Right cardiac atrium (tissue), 5 donors: ENCODE data around the gene PAQR5. TPM values are rescaled to one million over a fixed set of nuclear protein-coding genes. Genes with fewer than 3 reads are reported as not detected.

Source experiments
- ATAC-seq, 2 donors: fragments of 200-7000 bp; cut with Tn5 transposase; one replicate each; pipeline versions ENCODE4 v1.8.0 to v1.9.1; 2020; ENCODE audit warnings: moderate library complexity in 2 of 2, mild to moderate bottlenecking in 1 of 2
- DNase-seq, 3 donors: peaks; one replicate each; pipeline ENCODE4 v3.0.0-alpha.2; 2020
- H3K27ac ChIP-seq: one replicate; pipeline ENCODE4 v1.5.1; 2013; ENCODE audit warnings: mild to moderate bottlenecking, low read length, control low read depth, moderate library complexity
- H3K27me3 ChIP-seq: one replicate; pipeline ENCODE4 v1.6.1; 2013; ENCODE audit not compliant: control insufficient read depth, insufficient read depth
- H3K4me1 ChIP-seq: one replicate; pipeline ENCODE4 v1.6.1; 2013; ENCODE audit warnings: low read length; ENCODE audit not compliant: control insufficient read depth, insufficient read depth
- H3K4me3 ChIP-seq: one replicate; pipeline ENCODE4 v1.5.1; 2013; ENCODE audit warnings: low read length, control low read depth
- H3K9me3 ChIP-seq: one replicate; pipeline ENCODE4 v1.6.1; 2013; ENCODE audit warnings: low read length; ENCODE audit not compliant: control insufficient read depth
- WGBS: extraction: QIAGEN DNeasy Blood & Tissue Kit; methylation state at CpG from one replicate; pipeline ENCODE4 v1.1.7; 2013; 5-methylcytosine and 5-hydroxymethylcytosine counted together
- intact Hi-C, 4 donors: fragments of 100-400 bp; cut with DNase I; formaldehyde crosslinking; loops; one replicate each; pipeline versions ENCODE4 v1.11.0 to v1.14.0; 2022 to 2023
- polyA plus RNA-seq: library from polyadenylated mRNA; stranded (reverse); fragments of 200-250 nt; gene quantifications from one replicate; pipeline ENCODE4 v1.2.3, GENCODE V29; 2013
- total RNA-seq, 4 donors: library from RNA; stranded (reverse); fragmentation: NEBNext Ultra II Directional; extraction: Animal tissue kit (Norgen Biotek cat#: 25700); gene quantifications; one replicate each; pipeline ENCODE4 v1.2.1, GENCODE V29; 2021
- donor health status: healthy with polysubstance abuse.
- donor health status: DM: no; HTN: yes; CAD: no.
- donor health status: DM: no; HTN: no; CAD: no.
- donor health status: DM: no; HTN: yes; CAD: no; lungs with severe emphysema.
- donor health status: DM: yes; HTN: yes; CAD: no.

Gene PAQR5
- total and polyA plus RNA-seq, 5 donors = 0.32 to 3.5 (median 0.42) TPM

DNA sequence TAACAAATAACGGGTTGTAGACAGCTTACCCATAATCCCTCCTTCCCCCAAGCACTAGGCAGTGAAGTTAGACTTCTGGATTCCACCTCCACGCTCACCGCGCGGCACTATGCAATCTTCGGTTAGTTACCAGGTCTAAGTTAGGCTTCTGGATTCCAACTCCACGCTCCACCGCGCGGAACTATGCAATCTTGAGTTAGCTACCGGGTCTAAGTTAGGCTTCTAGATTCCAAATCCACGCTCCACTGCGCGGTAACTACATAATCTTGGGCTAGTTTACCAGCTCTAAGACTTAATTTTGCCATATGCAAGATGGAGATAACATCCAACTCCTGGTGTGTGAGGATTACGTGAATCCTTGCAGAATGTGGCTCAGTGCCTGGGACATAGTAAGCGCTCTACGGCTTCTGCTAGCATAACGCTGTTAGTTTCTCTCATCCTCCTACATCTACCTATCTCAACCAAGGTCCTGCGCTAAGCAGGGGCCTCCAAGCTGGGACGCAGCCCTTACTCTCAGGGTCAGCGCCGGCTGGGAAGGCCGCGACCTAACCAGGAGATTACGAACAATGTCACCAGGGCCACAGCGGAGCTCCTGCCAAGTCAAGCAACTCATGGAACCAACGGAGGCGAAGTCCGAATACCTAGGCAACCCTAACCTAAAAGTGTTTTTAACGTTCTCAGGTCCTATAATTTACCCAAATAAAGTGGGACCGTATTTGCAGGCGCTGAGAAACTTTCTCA lies 153.4 kb downstream of the PAQR5 start:
- Histone ChIP-seq H3K27ac (peak overlapping the region; percentile 97), H3K4me1 (peaks cover 7% of the 10 kb centered on the region), H3K27me3 (no peaks in the 10 kb centered on the region), H3K9me3 (no peaks in the 10 kb centered on the region), H3K4me3 (peak overlapping the region; percentile 60)
- ATAC-seq (peak; percentile 56 to 63), DNase-seq (peak in 1 of 3 donors; percentile 64)
- 15% methylated on average over 32 of the region's 32 CpGs for WGBS
- intact Hi-C loops = no loop called here

DNA sequence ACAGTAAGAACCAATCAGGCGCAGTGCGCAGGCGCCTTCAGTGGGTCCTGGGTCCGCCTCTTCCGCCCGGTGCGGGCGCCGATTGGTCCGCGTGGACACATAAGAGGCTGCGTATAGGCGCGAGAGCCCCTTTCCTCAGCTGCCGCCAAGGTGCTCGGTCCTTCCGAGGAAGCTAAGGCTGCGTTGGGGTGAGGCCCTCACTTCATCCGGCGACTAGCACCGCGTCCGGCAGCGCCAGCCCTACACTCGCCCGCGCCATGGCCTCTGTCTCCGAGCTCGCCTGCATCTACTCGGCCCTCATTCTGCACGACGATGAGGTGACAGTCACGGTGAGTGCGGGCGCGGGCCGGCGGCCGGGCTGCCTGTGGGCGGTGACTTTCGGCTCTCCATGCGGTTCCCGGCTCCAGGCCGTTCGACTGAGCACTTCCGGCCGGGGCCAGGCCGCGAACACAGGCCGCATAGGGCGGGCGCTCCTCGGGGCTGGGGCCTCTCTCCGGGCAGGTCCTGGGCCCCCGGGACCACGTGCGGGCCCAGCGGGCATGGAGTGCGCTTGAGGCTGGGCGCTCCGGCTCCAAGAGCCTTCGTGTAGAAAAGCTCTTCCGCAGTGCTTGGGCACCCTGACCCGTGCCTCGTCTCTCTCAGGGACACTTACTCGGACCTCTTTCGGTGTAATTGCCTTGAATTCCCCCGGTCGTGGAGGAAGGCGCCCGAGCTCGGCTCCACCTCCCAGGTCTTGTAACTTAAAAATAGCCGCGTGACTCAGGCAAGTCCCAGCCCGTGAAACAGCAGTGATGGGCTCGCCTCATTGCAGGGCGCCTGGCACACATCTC lies 154.2 kb downstream of the PAQR5 start, which contains the start of gene RPLP1:
Gene RPLP1, plus strand, starts transcription at position 127 of the 830 bp plus-strand sequence. Its CDS starts 131 bp downstream, at position 258.
- H3K9me3 ChIP-seq = no peaks in the 10 kb centered on the region
- H3K4me1 ChIP-seq = peaks cover 7% of the 10 kb centered on the region
- peak; percentile 96 to 97 for ATAC-seq
- intact Hi-C loops = no loop called here
- no peaks in the 10 kb centered on the region for H3K27me3 ChIP-seq
- under 1% methylated on average over 77 of the region's 77 CpGs for WGBS
- H3K27ac ChIP-seq = peak within 1 kb of the TSS; percentile 97
- H3K4me3 ChIP-seq = peak within 1 kb of the TSS; percentile 60
- peak; percentile 97 to 99 (median 98) for DNase-seq

DNA sequence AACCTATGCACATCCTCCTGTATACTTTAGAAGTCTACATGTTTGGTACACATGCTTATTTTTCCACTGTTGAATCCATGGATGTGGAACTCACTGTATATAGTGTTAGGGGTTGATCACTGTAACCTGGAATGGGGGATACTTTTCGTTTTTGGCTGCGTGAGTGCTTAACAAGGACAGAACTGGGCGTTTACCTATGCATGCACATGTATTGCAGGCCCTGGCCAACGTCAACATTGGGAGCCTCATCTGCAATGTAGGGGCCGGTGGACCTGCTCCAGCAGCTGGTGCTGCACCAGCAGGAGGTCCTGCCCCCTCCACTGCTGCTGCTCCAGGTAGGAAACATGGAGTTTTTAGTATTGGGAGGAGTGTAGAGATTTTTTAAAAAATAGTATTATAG lies 156.2 kb downstream of the PAQR5 start:
- H3K4me3 ChIP-seq = peak overlapping the region; percentile 5

DNA sequence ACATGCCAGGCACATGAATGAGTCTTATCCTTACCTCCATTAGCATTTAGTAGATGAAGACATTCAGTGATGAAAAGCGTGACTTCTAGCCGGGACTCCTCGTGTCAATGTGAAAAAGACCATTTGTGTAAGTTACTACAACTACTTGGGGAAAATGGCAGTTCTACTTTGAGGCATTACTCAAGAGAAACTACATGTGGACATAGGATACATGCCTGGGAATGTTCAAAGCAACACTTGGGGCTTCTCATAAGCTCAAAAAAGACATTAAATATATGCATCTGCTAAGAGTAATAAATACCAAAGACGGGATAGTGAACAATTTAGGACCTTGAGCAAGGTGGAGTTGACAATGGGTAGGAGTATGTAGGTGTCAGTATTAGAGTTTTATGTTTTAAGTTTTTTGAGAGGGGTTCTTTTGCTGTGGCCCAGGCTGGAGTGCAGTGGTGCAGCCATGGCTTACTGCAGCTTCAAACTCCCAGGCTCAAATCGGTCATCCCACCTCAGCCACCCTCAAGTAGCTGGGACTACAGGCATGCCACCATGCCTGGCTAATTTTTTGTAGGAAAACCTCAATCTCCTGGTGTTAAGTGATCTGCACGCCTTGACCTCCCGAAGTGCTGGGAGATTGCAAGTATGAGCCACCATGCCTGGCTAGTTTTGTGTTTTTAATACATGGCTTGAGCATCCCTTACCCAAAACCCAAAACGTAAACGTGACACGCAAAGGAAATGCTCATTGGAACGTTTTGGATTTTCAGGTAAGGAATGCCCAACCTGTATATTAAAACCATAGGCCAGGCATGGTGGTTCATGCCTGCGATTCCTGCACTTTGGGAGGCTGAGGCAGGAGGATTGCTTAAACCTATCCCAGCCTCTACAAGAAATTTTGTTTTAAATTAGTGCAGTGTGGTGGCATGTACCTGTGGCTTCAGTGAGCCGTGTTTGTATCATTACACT lies 157.8 kb downstream of the PAQR5 start:
- Histone ChIP-seq H3K27me3 (no peaks in the 10 kb centered on the region), H3K9me3 (no peaks in the 10 kb centered on the region), H3K27ac (no peak overlapping the region), H3K4me3 (no peak overlapping the region), H3K4me1 (peaks cover 7% of the 10 kb centered on the region)
- no peak for DNase-seq
- intact Hi-C loops = no loop called here
- 89% methylated on average over 13 of the region's 13 CpGs for WGBS
- no peak for ATAC-seq

More for the DNA sequence above, 156.2 kb downstream of the PAQR5 start:
- Histone ChIP-seq H3K4me1 (peaks cover 7% of the 10 kb centered on the region), H3K27ac (no peak overlapping the region), H3K27me3 (no peaks in the 10 kb centered on the region), H3K9me3 (no peaks in the 10 kb centered on the region)
- 44% methylated on average over 5 of the region's 5 CpGs for WGBS
- ATAC-seq (no peak), DNase-seq (no peak)
- intact Hi-C loops = no loop called here

Other genes starting within 250 kb of the PAQR5 start
- 10 to 100 TPM in 1 of 4 donors, 1 to 10 TPM in 3; 8.5 to 10.2 (median 9.0) TPM for gene GLCE, start 138.3 kb upstream of the PAQR5 start, total RNA-seq
- 4.8 TPM for gene GLCE, start 138.3 kb upstream of the PAQR5 start, polyA plus RNA-seq
- 1 to 10 TPM in 2 of 4 donors, under 1 TPM in 2; 0.62 to 1.2 (median 0.92) TPM for gene KIF23, start 115.4 kb downstream of the PAQR5 start, total RNA-seq
- 0.27 TPM for gene KIF23, start 115.4 kb downstream of the PAQR5 start, polyA plus RNA-seq
- gene RPLP1, start 153.9 kb downstream of the PAQR5 start, total RNA-seq = 1,000 to 10,000 TPM in 2 of 4 donors, 100 to 1,000 TPM in 2; 899 to 1,271 (median 999) TPM
- gene RPLP1, start 153.9 kb downstream of the PAQR5 start, polyA plus RNA-seq = 1,013 TPM